UCSD-AML1 (cell line): ENCODE results near the gene SIRPA.
A peak's percentile ranks its signal among the peaks of the same experiment; 100 is the strongest.

Experiments
- DNase-seq: peaks from one replicate; lab custom pipeline; 2025; ENCODE audit not compliant: unreplicated experiment; lab: John Stamatoyannopoulos, UW

The SIRPA gene

DNA sequence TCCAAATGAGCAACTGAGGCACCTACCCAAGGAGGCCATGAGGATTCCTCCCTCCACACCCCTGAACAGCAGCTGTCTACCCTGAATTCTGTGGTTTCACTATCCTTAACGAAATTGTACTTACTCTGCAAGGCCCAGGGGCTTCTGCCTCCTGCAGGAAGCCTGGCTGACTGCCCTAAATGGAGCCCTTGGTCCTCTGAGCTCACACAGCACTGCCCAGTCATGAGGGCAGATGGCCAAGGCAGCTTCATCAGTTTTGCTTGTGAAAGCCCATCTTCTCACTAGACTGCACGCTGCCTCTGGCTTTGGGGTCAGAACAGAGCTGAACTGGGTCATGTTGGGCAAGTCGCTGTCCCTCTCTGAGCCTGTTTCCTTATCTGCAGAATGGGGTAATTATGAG is 26.4 kb upstream of the SIRPA start:
- no peak for DNase-seq

DNA sequence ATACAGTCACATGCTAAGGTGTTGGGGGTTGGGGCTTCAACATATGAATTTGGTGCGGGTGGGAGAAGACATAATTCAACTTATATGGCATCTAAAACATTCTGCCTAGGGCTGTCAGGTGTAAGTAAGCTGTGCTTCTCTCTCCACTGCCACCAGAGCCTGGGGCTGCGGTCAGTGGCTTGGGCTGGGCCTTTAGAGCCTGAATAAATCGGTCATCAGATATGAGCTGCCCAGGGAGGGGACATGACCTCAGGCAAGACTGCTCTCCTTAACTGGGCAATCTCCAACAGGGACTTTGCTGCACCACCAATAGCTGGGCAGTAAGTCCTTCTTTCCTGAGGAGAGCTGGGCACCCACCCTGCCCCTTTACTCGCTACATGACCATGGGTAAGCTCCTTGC is 24.9 kb upstream of the SIRPA start:
- no peak for DNase-seq

DNA sequence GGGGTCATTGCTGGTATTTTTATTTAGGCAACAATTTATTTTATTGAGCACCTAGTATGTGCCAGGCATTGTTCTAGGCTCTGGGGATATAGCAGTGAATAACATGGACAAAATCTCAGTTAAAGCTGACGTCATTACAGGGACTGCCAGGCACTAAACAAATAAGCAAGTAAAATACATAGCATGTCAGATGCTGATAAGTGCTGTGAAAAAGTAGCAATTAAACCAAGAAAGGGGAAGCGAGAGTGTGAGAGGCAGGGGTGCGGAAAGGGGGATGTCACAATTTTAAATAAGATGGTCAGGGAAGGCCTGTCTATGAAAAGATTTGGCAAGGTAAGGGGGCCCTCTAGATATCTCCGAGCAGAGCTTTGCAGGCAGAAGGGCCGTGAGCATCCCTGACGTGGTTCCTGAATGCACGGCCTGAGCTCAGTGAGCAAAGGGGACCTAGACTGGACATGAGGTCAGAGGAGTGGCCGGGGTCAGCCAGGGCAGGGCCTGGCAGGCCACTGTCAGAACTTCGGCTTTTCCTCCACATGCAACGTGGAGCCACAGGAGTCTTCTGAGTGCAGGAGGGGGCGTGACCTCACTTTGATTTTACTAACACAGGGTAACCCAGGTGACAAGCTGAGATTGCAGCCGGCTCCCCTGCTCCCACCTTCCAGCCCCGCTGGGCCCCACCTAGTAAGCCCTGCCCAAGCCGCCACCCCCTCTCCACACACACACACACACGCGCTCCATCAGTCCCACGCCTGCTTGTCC is 24.2 kb upstream of the SIRPA start:
- DNase-seq: no peak

DNA sequence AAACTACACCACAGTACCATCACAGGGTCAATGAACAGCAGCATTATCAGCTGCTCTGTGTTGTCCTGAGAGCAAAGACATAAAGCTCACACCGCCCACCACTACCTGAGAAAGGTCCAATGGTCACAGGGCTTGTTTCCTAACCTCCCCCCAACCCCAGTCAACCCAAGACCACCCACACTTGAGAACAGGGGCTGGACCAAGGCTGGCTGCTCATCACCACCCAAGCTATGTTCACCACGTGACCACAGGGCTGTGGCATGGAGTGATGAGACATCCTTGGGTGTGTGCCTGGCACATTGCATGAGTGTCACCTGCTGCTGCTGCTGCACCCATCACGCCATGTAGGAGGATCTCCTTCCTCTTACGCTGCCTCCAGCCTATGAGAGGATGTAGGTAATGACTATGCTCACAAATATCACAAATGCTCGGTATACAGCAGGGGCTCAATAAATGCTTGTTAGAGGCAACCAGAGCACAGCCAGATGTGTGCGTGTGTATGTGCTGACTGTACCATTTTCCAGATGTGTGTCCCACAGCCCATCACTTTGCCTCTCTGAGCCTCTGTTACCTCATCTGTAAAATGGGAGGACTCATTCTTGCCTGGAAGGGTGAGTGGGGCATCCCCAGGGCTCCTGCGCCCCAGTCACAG is 23.3 kb upstream of the SIRPA start:
- DNase-seq: no peak

DNA sequence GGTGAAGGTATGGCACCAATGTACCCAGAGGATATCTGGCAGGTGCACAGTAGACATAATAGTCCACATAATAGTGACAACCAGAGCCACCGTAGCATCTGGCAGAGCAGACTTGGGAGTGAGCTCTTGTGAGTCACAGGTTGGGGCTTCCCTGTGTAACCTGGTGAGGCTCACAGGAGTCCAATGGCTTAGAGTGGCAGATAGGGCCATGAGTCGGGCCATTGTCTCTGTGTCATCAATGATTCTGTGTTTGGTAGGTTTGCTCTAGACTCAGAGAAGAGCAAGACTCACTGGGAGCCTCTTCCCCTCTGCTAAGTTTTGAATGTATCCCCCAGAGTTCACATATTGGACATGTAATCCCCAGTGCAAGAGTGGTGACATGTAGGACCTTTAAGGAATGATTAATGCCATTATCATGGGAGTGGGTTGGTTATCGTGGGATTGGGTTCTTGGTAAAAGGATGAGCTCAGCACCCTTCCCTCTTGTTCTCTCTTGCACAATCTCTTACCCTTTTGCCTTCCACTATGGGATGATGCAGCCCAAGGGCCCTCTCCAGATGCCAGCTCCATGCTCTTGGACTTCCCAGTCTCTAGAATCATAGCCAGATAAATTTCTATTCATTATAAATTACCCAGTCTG is 22.6 kb upstream of the SIRPA start:
- no peak for DNase-seq

DNA sequence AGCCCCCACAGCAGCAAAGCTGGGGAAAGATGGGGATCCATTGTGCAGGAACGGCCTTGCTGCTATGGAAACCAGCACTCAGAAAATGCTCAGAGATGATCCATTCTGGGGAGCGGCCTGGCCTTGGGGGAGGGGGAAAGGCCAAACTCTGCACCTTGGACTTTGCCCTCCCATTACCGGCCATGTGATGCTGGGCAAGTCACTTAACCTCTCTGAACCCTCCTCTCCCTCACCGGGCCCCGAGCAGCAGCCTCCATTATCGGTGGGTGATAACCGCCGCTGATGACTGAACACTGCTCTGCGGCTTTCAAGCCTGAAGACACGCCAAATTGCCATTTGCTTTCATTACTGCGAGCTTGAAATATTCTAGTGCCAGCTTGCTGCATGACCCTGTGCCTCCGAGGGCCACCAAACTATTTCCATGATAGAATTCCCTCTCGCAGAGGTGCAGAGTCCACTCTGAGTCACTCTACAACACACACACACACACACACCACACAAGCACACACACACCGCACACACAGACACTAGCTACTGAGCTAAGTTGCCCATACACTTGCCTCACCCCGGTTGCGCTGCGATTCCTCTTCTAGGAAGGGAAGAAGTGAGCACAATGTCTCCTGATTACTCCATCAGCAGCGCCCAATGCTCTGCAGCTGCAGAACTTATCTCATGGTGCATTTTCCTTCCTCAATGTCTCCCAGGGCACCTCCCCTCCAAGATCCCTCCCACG is 20.6 kb upstream of the SIRPA start:
- DNase-seq: peak; percentile 45

DNA sequence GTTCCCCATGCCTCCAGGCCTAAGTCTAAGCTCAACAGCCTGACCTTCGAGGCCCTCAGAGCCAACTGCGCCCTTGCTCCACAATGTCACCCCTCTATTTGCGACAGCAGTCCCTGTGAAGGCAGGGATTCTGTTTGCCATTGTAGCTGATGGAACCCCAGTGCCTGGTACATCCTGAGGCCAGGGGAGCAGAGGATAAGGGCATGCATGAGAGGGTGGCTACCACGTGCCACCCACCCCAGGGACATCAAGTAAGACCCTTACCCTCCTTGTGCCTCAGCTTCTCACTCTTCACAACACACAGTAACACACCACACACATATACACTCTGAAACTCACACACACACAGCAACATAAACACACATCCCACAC is 20.0 kb upstream of the SIRPA start:
- no peak for DNase-seq

DNA sequence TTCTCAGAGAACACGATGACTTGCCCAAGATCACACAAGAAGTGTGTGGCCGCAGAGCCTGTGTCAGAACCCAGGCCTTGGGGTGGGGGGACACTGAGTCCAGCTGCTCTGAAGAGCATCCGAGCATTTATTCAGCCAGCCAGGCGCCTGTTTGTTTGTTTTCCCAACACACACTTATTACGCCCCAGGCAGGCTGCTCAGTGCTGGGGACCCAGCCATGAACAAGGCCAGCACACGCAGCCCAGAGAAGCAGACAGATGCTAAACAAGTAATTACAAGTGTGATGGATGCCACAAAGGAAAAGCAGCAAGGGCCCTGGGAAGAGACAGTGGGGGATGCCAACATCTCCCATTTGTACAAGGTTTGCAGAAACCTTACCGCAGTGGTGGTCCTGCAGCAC is 19.4 kb upstream of the SIRPA start:
- no peak for DNase-seq

DNA sequence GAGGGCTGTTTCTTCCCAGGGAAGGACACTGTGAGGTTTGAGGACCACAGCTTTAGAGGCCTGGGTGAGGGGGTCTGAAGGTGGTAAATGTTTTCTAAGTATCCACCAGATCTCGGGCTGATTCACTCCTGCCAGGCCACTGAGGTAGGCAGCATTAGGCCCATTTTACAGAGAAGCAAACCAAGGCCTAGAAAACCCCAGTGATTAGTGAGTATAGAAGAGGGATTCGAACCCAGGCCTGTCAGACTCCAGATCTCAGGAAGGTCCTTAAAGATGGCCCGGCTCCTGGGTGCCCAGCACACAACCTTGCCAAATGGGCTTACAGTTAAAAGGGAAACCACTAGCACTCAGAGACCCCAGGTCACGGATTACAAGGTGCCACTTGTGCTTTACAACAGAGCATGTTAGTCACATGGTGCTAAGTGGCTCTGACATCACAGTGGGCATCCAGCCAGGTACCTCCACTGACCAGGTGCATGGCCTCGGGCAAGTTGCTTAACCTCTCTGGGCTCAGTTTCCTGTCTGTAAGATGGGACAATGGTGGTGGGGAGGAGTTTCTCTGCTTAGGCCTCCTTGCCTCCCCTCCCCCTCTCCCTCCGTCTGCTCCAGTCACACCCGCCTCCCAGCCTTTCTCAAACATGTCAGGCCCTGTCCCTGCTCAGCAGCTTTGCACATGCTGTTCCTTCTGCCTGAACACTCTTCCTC is 18.8 kb upstream of the SIRPA start:
- DNase-seq: no peak

DNA sequence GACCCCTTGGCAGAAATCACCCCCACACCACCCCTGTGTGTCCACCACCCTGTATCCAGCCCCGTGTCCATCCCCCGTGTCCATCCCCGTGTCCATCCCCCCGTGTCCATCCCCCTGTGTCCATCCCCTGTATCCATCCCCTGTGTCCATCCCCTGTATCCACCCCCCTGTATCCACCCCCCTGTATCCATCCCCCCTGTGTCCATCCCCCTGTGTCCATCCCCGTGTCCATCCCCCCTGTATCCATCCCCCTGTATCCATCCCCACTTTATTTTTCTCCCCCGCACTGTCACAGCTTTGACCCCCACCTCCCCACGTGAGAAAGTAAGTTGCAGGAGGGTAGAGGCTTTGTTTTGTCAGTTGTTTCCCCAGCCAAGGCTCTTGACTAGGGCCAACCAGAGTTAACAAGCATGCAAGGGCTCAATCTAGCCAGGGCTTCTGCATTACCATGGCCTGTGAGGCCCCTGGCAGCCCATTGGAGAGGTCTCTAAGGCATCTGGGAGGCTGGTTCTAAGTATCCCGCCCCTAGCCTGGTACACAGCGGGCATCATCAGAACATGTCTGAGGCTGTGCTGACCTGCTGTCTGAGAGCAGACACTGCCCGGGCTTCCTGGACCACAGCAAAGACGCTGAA is 18.1 kb upstream of the SIRPA start:
- DNase-seq: no peak

DNA sequence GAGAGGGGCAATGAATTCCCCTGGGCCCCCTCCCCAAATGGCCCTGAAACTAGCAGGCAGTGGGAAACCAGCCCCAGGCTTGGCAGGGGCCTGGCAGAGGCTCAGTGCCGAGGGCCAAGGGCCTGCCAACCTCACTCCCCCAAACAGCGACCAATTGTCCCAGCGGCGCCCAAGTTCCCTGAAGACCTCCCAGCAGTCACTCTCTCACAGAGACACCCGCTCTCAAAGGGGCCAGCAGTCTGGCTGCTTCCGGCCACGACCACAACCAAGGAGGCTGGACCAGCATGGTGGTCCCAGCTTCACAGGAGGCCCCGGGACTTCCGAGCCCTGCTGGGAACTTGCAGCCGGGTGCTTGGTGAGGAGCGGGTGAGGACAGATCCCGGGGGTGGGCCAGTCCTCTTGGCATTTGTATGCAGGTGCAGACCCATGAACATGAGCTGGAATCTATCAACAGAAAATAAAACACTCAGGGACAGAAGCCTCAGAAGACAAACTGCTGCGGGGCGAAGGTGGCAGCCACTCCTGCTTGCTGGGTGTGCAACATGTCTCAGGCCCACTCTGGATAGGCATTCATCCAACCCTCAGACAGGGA is 17.5 kb upstream of the SIRPA start:
- no peak for DNase-seq

DNA sequence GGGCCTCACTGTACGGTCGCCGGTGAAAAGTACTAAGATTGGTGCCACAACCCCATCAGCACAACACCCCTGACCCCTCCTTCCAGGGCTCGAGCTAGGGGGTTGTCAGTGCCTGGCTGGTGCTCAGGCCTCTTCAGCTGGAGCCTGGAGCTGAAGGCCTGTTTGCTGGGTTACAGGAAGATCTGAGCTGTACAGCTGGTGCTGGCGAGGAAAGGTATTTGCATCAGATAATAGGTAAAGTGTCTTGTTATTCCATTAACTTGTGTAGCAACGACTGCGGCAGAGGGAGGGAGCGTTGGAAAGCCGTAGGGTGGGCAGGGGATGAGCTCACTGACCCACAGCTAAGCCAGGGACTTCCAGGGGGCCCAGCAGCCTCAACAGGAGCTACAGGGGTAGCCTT is 15.8 kb upstream of the SIRPA start:
- DNase-seq: no peak

DNA sequence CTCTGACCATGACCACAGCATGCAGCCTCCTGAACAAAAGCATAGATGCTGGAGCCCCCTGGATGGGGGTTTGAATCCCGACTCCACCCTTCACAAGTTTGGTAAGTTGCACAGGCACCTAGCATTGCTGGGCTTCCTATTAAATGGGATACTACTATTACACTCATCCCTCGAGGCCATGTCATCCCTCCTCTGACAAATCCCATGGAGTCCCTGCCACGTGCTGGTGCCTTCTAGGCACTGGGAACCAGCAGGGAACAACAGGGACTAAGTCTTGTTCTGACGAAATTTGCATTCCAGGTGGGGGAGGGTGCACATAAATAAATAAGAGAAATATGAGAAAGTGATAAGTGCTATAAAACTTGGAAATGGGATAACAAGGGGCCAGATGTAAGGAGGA is 15.3 kb upstream of the SIRPA start:
- DNase-seq: no peak

DNA sequence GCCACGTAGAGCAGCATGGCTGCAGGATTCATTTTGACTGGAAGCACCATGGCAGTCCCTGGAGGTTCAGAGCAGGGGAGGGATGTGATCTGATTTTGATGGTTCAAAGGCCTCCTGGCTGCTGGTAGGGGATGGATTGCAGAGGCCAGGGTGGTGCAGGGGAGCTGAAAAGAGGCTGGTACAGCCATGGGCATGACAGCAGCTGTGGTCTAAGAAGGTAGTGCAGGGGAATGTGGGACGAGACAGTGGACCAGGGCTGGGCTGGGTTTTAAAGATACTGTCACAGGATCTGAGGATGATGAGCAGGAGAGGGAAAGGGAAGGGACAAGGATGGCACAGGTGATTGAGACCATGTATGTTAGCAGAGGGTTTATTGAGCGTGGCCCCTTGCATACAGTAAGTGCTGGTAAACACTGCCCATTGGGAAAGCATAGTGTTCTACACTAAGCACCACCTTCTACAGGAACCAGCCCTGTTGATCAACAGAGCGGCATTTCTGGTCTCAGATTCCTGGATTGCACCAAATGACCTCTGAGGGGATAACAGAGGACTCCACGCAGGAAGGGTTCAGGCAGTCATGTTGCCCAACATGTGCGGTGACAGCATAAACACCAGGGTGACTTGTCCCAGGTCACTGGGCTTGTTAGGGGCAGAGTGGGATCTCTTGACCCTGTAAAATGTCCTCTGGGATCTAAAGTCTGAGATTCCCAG is 14.5 kb upstream of the SIRPA start:
- no peak for DNase-seq

DNA sequence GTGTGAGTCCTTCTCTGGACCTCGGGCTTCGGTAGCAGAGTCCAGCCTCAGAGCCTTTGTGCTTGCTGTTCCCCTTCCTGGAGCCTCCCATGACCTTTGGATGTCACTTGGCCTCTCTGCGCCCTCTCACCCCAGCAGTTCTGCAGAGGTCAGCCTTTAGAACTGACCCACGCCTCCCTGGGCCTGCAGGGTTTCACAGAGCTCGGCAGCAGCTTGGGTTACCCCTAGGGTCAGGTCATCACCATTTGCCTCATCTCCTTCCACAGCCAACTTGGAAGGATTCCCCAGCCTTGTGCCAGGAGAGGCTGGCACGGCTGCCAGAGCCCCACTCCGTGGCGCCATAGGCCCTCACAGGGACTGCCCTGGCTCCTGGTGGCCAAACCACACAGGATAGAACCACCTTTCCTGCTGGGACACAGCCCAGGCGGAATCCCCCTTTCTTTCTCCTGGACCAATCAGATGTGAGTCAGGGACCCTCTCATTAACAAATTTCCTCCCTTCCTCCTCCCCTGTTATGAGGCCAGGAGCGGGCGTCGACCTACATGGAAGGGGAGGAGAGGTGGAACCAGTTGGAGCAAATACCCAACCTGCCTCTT is 13.9 kb upstream of the SIRPA start:
- no peak for DNase-seq

DNA sequence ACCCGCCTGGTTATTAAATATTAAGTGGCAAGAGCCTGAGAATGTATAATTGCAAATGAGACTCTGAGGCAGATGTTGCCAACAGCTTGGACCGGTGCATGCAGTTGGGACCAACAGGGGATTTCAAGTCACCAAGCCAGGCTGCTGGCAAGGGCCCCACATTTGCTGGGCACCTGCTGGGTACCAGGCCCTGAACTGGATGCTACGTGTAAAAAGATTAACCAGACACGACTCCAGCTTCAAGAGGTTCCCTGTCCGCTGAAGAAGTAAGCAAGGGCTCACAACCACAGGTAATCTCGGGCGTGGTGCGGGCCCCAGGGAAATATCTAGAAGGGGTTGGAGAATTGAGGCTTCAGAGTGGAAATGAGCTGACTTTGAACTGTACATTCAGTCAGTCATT is 13.2 kb upstream of the SIRPA start:
- DNase-seq: no peak

DNA sequence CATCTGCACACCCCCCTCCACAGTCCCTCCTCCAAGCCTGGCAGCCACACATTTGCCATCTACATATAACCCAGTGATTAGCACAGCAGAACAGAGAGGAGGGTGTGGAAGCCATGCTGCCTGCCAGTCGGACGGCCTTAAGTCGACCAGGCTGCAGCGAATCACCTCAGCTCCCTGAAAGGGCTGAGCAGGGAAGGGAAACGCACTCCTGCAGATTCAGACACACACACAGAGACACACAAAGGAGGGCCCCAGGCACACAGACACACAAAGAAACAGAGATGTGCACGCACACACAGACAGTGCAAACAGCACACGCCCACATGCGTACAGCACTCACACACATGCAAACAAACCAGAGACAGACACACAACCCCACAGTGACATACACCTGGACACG is 11.2 kb upstream of the SIRPA start:
- no peak for DNase-seq

DNA sequence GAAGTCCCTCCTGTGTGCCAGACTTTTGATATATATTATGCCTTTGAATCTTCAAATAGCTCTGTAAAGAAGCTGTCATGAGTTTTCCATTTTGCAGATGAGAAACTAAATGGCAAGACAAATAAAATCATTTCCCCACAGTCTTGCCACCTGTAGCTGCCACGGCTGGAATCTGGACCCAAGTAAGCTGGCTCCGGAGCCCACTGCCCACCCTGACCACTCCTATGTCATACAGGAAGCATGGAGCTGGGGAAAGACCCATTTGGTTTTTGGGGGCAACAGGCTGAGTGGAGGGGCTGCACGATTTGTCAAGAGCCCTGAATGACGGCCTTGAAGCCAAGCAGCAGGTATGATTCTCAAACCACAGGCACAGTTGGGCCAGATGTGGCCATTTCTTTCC is 10.0 kb upstream of the SIRPA start:
- no peak for DNase-seq

DNA sequence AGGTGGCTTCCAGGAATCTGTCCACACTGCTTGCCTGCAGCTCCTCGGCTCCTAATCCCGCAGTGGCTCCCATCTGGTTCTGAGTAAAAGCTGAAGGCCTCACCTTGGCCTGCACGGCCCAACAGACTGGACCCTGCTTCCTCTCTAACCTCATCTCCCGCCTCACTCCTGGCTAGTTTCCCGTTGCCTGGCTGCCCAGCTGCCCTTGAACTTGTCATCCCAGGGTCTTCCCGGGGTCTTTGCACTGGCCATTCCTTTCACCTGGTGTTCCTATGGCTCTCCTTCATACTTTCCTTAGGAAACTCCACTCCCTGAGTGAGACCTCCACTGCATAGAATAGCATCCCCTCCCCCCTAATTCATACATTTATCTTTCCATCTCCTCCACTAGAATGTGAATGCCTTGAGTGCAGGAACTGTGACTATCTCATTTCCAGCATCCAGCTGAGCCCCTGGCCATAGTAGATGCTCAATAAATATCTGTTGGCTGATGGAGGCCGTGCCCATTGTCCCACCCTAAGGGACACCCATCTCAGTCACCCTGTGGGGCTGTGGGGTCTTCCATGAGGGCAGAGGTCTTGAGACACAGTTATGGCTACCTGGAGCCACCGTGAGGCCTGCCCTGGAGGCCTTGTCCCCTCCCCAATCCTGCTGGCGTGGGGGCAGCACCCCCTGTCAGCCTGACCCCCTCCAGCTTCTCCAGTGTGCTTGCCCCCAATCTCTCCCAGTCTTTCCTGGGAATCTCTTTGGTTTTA is 9.1 kb upstream of the SIRPA start:
- no peak for DNase-seq
